ENCODE results near the gene ANK3.

DNA sequence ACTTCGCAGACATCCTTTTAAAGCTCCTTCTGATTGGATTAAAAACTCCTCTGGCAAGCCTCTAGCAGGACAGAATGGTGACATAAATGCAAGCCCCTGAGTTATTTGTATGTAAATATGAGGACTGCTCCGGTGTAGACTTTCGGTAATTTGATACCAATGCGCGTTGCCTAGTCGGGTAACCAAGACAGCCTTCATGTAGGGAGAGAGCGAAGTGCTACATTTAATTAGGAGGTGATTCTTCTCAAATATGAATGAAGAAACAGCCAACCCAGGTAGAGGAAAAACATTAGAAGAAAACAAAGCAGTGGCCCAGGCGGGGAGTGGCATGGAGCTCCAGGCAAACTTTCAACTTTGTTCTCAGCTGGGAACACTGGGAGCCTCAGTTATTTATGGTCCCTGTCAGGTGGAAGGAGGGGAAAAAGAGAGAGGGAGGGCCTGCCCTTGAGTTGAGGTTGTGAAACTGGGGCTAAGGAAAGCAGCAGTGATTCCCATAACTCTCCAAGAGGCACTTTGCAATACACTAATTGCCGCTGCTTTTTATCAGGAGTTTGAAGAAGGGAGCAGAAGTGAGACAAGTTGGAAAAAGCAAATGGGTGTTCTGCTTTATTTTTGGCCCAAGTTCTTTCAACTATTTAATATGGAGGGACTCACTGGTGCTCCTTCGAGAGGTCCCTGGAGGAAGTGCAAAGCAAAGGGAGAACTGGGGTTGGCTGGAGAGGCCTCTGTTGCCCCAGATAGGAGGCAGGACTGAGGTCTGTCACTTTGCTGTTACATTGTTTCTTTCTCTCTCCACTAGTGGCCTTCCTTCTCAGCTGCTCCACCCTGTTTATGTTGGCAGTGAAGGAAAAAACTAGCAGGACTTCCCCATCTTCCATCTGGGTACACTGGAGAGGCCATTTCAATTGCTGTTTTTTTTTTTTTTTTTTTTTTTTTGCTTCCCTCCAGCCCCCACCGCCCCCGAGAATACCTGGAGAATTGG, 248.7 kb downstream of the ANK3 start:
- TF ChIP-seq POLR2A (IDR thresholded peaks at IDR 0.05), result no peak
- no peak for TF ChIP-seq POLR2AphosphoS5 (IDR thresholded peaks at IDR 0.05)
- no peak for TF ChIP-seq CTCF (IDR thresholded peaks at IDR 0.05 in 8 of 11, conservative IDR thresholded peaks at IDR 0.05 in 3 of 11)

Measured in spleen (tissue), 7 donors.